RWPE2 (cell line): ENCODE measurements around the gene SLC39A1.

Source experiments
- ATAC-seq: fragments of 200-7000 bp; cut with Tn5 transposase; 3 replicates; pipeline ENCODE4 v1.9.1; 2021; ENCODE audit warnings: low read depth
- DNase-seq: peaks from one replicate; pipeline ENCODE4 v3.0.0-alpha.2; 2020; ENCODE audit warnings: low spot score
- H3K27ac ChIP-seq: fragments of 450-650 bp; 2 replicates; pipeline ENCODE4 v1.5.1; 2017; ENCODE audit warnings: mild to moderate bottlenecking; ENCODE audit not compliant: poor library complexity, severe bottlenecking
- H3K27me3 ChIP-seq: fragments of 250-450 bp; sonication (Bioruptor Pico); 2 replicates; pipeline ENCODE4 v1.5.1; 2021; ENCODE audit warnings: mild to moderate bottlenecking, moderate library complexity; ENCODE audit not compliant: insufficient read depth, poor library complexity, severe bottlenecking
- H3K36me3 ChIP-seq: fragments of 250-450 bp; sonication (Bioruptor Pico); 2 replicates; pipeline ENCODE4 v1.5.1; 2020; ENCODE audit warnings: low read depth, mild to moderate bottlenecking, moderate library complexity
- H3K4me1 ChIP-seq: fragments of 250-450 bp; sonication (Bioruptor Pico); 2 replicates; pipeline ENCODE4 v1.5.1; 2021; ENCODE audit warnings: mild to moderate bottlenecking, moderate library complexity; ENCODE audit not compliant: insufficient read depth, poor library complexity, severe bottlenecking
- H3K4me3 ChIP-seq: fragments of 250-450 bp; sonication (Bioruptor Pico); 2 replicates; pipeline ENCODE4 v1.5.1; 2021; ENCODE audit warnings: mild to moderate bottlenecking, moderate library complexity; ENCODE audit not compliant: severe bottlenecking
- H3K9me3 ChIP-seq: fragments of 250-450 bp; sonication (Bioruptor Pico); 2 replicates; pipeline ENCODE4 v1.5.1; 2021; ENCODE audit warnings: mild to moderate bottlenecking, moderate library complexity; ENCODE audit not compliant: severe bottlenecking
- TF ChIP-seq, protein P1 (sequence below): fragments of 450-650 bp; IDR thresholded peaks from one replicate; pipeline ENCODE4 v1.5.1; 2017; ENCODE audit warnings: mild to moderate bottlenecking, moderate library complexity; ENCODE audit not compliant: poor library complexity, severe bottlenecking

Gene SLC39A1

DNA sequence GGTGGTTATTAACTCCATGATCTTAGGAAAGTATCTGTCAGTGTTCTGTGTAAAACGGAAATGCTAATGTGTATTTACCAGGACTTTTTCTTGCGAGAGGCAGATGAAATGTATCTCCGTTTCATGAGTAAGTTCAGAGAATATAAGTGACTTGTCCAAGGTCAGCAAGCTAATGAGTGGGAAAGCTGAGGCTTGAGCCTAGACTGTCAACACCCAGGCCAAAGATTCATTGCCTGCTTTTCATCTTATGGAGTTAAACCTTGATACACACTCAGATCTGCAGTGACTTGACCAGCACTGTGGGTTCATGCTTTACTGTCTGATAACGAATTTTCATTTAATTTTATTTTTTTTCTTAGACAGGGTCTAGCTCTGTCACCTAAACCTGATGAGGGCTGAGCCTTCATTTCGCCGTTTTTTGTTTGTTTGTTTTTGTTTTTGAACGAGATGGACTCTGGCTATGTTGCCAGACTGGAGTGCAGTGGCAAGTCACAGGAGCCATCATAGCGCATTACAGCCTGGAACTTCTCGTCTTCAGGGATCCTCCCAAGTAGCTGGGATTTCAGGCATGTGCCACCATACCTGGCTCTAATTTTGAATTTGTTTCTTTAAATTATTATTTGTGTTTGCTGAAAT lies 15.1 kb upstream of the SLC39A1 start:
- Histone ChIP-seq H3K4me1 (peaks cover 3% of the 10 kb centered on the region), H3K27ac (peak overlapping the region; percentile 45), H3K36me3 (peaks cover 42% of the 10 kb centered on the region), H3K9me3 (no peaks in the 10 kb centered on the region), H3K4me3 (peak overlapping the region; percentile 72), H3K27me3 (no peaks in the 10 kb centered on the region)
- DNase-seq (no peak), ATAC-seq (no peak)
- TF ChIP-seq, protein P1, sequence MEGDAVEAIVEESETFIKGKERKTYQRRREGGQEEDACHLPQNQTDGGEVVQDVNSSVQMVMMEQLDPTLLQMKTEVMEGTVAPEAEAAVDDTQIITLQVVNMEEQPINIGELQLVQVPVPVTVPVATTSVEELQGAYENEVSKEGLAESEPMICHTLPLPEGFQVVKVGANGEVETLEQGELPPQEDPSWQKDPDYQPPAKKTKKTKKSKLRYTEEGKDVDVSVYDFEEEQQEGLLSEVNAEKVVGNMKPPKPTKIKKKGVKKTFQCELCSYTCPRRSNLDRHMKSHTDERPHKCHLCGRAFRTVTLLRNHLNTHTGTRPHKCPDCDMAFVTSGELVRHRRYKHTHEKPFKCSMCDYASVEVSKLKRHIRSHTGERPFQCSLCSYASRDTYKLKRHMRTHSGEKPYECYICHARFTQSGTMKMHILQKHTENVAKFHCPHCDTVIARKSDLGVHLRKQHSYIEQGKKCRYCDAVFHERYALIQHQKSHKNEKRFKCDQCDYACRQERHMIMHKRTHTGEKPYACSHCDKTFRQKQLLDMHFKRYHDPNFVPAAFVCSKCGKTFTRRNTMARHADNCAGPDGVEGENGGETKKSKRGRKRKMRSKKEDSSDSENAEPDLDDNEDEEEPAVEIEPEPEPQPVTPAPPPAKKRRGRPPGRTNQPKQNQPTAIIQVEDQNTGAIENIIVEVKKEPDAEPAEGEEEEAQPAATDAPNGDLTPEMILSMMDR: no peak

DNA sequence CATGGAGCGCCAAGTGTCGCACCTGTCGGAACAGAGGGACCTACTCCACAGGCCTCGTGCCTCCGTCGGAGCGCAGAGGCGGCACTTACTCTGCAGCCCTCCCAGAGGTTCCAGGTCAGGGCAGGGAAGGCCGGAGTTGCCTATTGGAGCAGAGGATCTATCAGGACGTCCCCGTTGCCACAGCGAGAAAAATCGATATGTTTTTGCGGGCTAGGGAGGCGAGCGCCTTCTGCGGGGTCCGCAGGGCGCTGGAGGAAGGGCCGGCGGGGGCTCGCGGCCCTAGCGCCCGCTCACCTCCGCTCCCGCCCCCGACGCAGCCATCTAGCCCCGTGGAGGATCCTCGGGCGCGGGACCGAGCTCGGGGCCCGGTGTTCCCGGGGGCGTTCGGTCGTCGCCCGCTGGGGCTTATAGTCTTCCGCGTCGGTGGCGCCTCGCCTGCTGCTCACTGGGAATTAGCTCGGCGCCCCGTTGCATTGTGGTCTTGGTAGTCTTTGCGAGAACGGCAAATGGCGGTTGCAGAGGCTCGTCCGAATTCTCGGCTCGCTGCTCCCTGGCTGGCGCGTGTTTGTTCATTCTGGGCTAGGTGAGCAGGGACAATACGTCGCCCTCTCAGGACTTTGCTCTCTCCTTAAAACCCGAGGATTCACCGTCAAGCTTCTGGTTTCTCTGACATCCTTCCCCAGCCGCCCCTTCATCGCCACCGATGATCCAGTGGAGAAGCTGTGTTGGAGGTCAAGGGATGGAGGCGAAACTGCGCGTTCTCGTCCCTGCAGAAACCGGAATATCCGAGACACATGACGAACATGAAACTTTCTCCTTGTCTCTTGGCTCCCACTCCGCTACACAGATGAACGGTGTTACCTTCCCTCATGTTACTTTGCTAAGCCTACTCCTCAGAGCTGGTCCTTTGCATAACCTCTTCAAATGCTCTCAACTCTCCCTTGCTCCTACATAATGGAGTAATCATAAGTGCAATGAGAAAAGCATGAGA lies 14.2 kb upstream of the SLC39A1 start, which contains the start of gene JTB:
JTB (minus strand) TSS at position 425 of the 991 bp plus-strand sequence; CDS start at position 3, 422 bp downstream.
- peaks cover 3% of the 10 kb centered on the region for H3K4me1 ChIP-seq
- peaks cover 36% of the 10 kb centered on the region for H3K36me3 ChIP-seq
- H3K4me3 ChIP-seq: peak within 1 kb of the TSS; percentile 72
- H3K27me3 ChIP-seq: no peaks in the 10 kb centered on the region
- ATAC-seq: peak; percentile 92
- H3K27ac ChIP-seq: peak within 1 kb of the TSS; percentile 45
- no peaks in the 10 kb centered on the region for H3K9me3 ChIP-seq
- TF ChIP-seq, protein P1: no peak
- DNase-seq: peak; percentile 86

DNA sequence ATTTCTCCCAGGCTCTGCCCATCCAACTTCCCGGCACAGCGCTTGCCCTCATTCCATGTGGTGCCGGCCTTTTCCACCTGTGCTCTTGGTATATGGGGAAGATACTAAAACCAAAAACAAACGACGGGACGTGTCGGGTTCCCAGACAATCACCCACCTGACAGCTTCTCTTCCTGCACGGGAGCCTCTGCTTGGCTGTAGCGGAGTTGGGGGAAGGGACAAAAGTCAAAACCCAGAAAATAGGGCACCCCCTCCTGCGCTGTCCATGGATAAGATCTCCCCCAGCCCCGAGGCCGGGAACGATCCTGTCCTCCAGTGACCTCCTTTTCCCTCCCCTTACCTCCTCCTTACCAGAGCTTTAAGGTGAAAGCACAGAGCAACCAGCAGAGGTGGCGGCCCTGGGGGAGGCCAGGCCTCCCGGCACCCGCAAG lies 13.5 kb upstream of the SLC39A1 start:
- Histone ChIP-seq H3K4me3 (peak overlapping the region; percentile 72), H3K36me3 (peaks cover 36% of the 10 kb centered on the region), H3K27me3 (no peaks in the 10 kb centered on the region), H3K27ac (peak overlapping the region; percentile 45), H3K9me3 (no peaks in the 10 kb centered on the region), H3K4me1 (peaks cover 3% of the 10 kb centered on the region)
- TF ChIP-seq, protein P1: no peak
- DNase-seq: no peak
- ATAC-seq: no peak; the same call in 2 of the 3 replicates

DNA sequence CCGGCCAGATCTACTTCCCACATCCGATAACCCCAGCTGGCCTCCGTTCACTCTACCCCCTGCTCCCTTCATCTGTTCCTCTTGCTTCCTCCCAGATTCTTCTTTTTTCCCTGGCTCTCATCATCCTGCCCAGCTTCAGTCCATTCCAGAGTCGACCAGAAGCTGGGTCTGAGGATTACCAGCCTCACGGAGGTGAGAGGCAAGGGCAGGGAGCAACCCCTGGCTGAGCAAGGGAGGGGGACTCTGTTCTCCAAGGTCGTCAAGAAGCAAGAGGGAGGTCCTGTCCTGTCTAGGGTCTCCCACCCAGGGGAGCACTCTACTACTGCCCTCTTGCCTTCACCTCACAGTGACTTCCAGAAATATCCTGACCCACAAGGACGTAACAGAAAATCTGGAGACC lies 10.2 kb upstream of the SLC39A1 start:
- no peak for DNase-seq
- H3K4me1 ChIP-seq: peaks cover 3% of the 10 kb centered on the region
- TF ChIP-seq, protein P1: no peak
- H3K9me3 ChIP-seq: no peaks in the 10 kb centered on the region
- no peak for ATAC-seq
- no peak overlapping the region for H3K27ac ChIP-seq
- H3K4me3 ChIP-seq: no peak overlapping the region
- no peaks in the 10 kb centered on the region for H3K27me3 ChIP-seq
- peaks cover 26% of the 10 kb centered on the region for H3K36me3 ChIP-seq
